Calu3 (cell line): ENCODE results near the gene TBCE. TPM values are rescaled to one million over a fixed set of nuclear protein-coding genes. Genes with fewer than 3 reads are reported as not detected.

Experiments
- BruUV-seq: library from RNA; stranded (reverse); fragments of 400-500 nt; replicated peaks from 2 replicates; lab custom pipeline; 2021; lab: Mats Ljungman, UMichigan
- CTCF ChIA-PET: fragments of 300-600 bp; sonication (Branson Sonifier 250); formaldehyde crosslinking; loops from one replicate; lab custom pipeline; 2022; ENCODE audit warnings: antibody characterized with exemption; lab: Charles Lee
- DNase-seq: peaks from one replicate; pipeline ENCODE4 v3.0.0; 2022
- H3K27ac Mint-ChIP-seq: one replicate; pipeline ENCODE4 v1.8.0; 2022; ENCODE audit warnings: mixed read lengths; ENCODE audit not compliant: unreplicated experiment
- H3K27me3 Mint-ChIP-seq: one replicate; pipeline ENCODE4 v1.8.0; 2022; ENCODE audit warnings: mixed read lengths; ENCODE audit not compliant: unreplicated experiment
- H3K36me3 Mint-ChIP-seq: one replicate; pipeline ENCODE4 v1.8.0; 2022; ENCODE audit warnings: mild to moderate bottlenecking, moderate library complexity, mixed read lengths; ENCODE audit not compliant: insufficient read depth, unreplicated experiment
- H3K4me1 Mint-ChIP-seq: one replicate; pipeline ENCODE4 v1.8.0; 2022; ENCODE audit warnings: mild to moderate bottlenecking, low read depth, mixed read lengths; ENCODE audit not compliant: unreplicated experiment
- H3K4me3 Mint-ChIP-seq: one replicate; pipeline ENCODE4 v1.8.0; 2022; ENCODE audit warnings: mild to moderate bottlenecking, low read depth, moderate library complexity, mixed read lengths; ENCODE audit not compliant: unreplicated experiment
- H3K9me3 Mint-ChIP-seq: one replicate; pipeline ENCODE4 v1.8.0; 2022; ENCODE audit warnings: low read depth, mixed read lengths; ENCODE audit not compliant: unreplicated experiment
- CTCF ChIP-seq: fragments of 200-600 bp; IDR thresholded peaks from one replicate; pipeline ENCODE4 v1.8.0; 2022; ENCODE audit warnings: antibody characterized with exemption; ENCODE audit not compliant: unreplicated experiment
- intact Hi-C: fragments of 100-400 bp; cut with micrococcal nuclease; formaldehyde crosslinking; loops from one replicate; pipeline ENCODE4 v1.10.0; 2022; ENCODE audit not compliant: unreplicated experiment
- total RNA-seq: library from RNA; stranded (reverse); gene quantifications from 2 replicates; pipeline ENCODE4 v1.2.3, GENCODE V29; 2022

TBCE gene
- total RNA-seq, 1 experiment from 2014 or later: 31.3 TPM

- BruUV-seq: no TSS peak
Observed at GRCh38 chr1:235434001-235434400, 66.8 kb downstream of the TBCE start.

GRCh38 chr1:235441159-235441685 is 74.0 kb downstream of the TBCE start:
- Mint-ChIP-seq H3K36me3 (peaks cover 48% of the 10 kb centered on the region), H3K4me1 (no peaks in the 10 kb centered on the region), H3K9me3 (no peaks in the 10 kb centered on the region), H3K27me3 (no peaks in the 10 kb centered on the region), H3K4me3 (no peak overlapping the region), H3K27ac (no peak overlapping the region)
- DNase-seq: no peak
- no peak for TF ChIP-seq CTCF
- no TSS peak for BruUV-seq
- CTCF ChIA-PET: interaction anchor here (0.6 to 0.9 kb wide), 3 partner anchors 10 to 665 kb away, joined by 3 to 5 read pairs (median 3); partner anchors contain the start of gene B3GALNT2
- intact Hi-C loops: no loop called here

More at GRCh38 chr1:235434001-235434400, 66.8 kb downstream of the TBCE start:
- Mint-ChIP-seq H3K4me3 (no peak overlapping the region), H3K27me3 (no peaks in the 10 kb centered on the region), H3K4me1 (no peaks in the 10 kb centered on the region), H3K27ac (no peak overlapping the region), H3K9me3 (no peaks in the 10 kb centered on the region), H3K36me3 (peaks cover 26% of the 10 kb centered on the region)
- TF ChIP-seq CTCF: no peak
- intact Hi-C loops: no loop called here
- no peak for DNase-seq
- CTCF ChIA-PET: no interaction called here

- Mint-ChIP-seq H3K27me3 (no peaks in the 10 kb centered on the region), H3K4me1 (no peaks in the 10 kb centered on the region), H3K4me3 (no peak overlapping the region), H3K9me3 (no peaks in the 10 kb centered on the region), H3K36me3 (peaks cover 39% of the 10 kb centered on the region), H3K27ac (no peak overlapping the region)
- no TSS peak for BruUV-seq
- DNase-seq: no peak
- intact Hi-C loops: no loop called here
- no peak for TF ChIP-seq CTCF
- CTCF ChIA-PET: interaction anchor here (0.7 kb wide), 1 partner anchor 11 kb away, joined by 3 read pairs; no protein-coding TSS in a partner anchor
Observed at GRCh38 chr1:235442788-235443429, 75.7 kb downstream of the TBCE start.

- Mint-ChIP-seq H3K9me3 (no peaks in the 10 kb centered on the region), H3K4me1 (no peaks in the 10 kb centered on the region), H3K36me3 (peaks cover 56% of the 10 kb centered on the region), H3K27me3 (no peaks in the 10 kb centered on the region), H3K27ac (no peak overlapping the region), H3K4me3 (no peak overlapping the region)
- TF ChIP-seq CTCF: no peak
- intact Hi-C loops: no loop called here
- BruUV-seq: no TSS peak
- CTCF ChIA-PET: no interaction called here
- no peak for DNase-seq
Observed at GRCh38 chr1:235448616-235449015, 81.4 kb downstream of the TBCE start.
